Bronchial epithelial cell (primary cell): ENCODE measurements around the gene AXL. TPM values are rescaled to one million over a fixed set of nuclear protein-coding genes. Genes with fewer than 3 reads are reported as not detected.
A peak's percentile ranks its signal among the peaks of the same experiment; 100 is the strongest.
"Not testable (repeated sequence)": the region's sequence is repeated elsewhere in the genome, so short reads cannot be mapped to it uniquely, and the experiment has no call there.

Experiments used
- DNase-seq: peaks from one replicate; pipeline ENCODE4 v3.0.0-alpha.2; 2010; ENCODE audit warnings: low read depth
- FAIRE-seq: peaks from 2 replicates; lab custom pipeline; 2011; peaks lifted over from hg19 to GRCh38; lab: Jason Lieb, UNC
- H3K27me3 ChIP-seq: 2 replicates; pipeline ENCODE4 v1.5.1; 2011; ENCODE audit warnings: low read length; ENCODE audit not compliant: control insufficient read depth, insufficient read depth
- H3K36me3 ChIP-seq: 2 replicates; pipeline ENCODE4 v1.5.1; 2011; ENCODE audit warnings: low read length; ENCODE audit not compliant: control insufficient read depth, insufficient read depth
- H3K4me3 ChIP-seq: 2 replicates; pipeline ENCODE4 v1.5.1; 2011; ENCODE audit warnings: mild to moderate bottlenecking, low read depth, low read length, control low read depth
- CTCF ChIP-seq: IDR thresholded peaks from 2 replicates; pipeline ENCODE4 v1.5.1; 2011; ENCODE audit warnings: mild to moderate bottlenecking, moderate library complexity, low read length, control low read depth, inconsistent platforms; ENCODE audit not compliant: insufficient read depth, severe bottlenecking
- total RNA-seq: library from RNA; depleted of rRNA; stranded (reverse); fragments of >200 nt; gene quantifications from 2 replicates; pipeline ENCODE4 v1.2.1, GENCODE V29; 2014

The AXL gene
- total RNA-seq, 1 donor from 2014 or later: 19.5 TPM

GRCh38 chr19:41288673-41289530 is 69.9 kb downstream of the AXL start:
- no peak for DNase-seq
- no peak for TF ChIP-seq CTCF
- Histone ChIP-seq H3K27me3 (no peaks in the 10 kb centered on the region), H3K36me3 (peaks cover 32% of the 10 kb centered on the region), H3K4me3 (no peak overlapping the region)
- no peak for FAIRE-seq

- H3K36me3 ChIP-seq: peaks cover 39% of the 10 kb centered on the region
- not testable (repeated sequence) for DNase-seq, H3K27me3 ChIP-seq, FAIRE-seq, H3K4me3 ChIP-seq
Measured at GRCh38 chr19:41289814-41290213, 70.8 kb downstream of the AXL start.

- Histone ChIP-seq H3K36me3 (peaks cover 53% of the 10 kb centered on the region), H3K27me3 (no peaks in the 10 kb centered on the region)
- no peak for FAIRE-seq
Measured at GRCh38 chr19:41294393-41294792, 75.4 kb downstream of the AXL start.

GRCh38 chr19:41295499-41295898 is 76.5 kb downstream of the AXL start:
- FAIRE-seq: no peak
- no peak for DNase-seq
- TF ChIP-seq CTCF: no peak
- Histone ChIP-seq H3K36me3 (peaks cover 54% of the 10 kb centered on the region), H3K4me3 (no peak overlapping the region), H3K27me3 (no peaks in the 10 kb centered on the region)

More at GRCh38 chr19:41294393-41294792, 75.4 kb downstream of the AXL start:
- no peak for DNase-seq
- no peak for TF ChIP-seq CTCF
- no peak overlapping the region for H3K4me3 ChIP-seq

- Histone ChIP-seq H3K4me3 (no peak overlapping the region), H3K27me3 (no peaks in the 10 kb centered on the region), H3K36me3 (peaks cover 56% of the 10 kb centered on the region)
- DNase-seq: peak; percentile 63
- no peak for FAIRE-seq
- TF ChIP-seq CTCF: no peak
Measured at GRCh38 chr19:41296433-41296871, 77.4 kb downstream of the AXL start.

GRCh38 chr19:41297628-41298347 is 78.8 kb downstream of the AXL start:
- FAIRE-seq: no peak
- TF ChIP-seq CTCF: no peak
- H3K36me3 ChIP-seq: peaks cover 54% of the 10 kb centered on the region

More at GRCh38 chr19:41297628-41298347, 78.8 kb downstream of the AXL start:
- Histone ChIP-seq H3K27me3 (no peaks in the 10 kb centered on the region), H3K4me3 (no peak overlapping the region)
- DNase-seq: no peak
